ENCODE data around the gene MARCHF3. TPM values are rescaled to one million over a fixed set of nuclear protein-coding genes. Genes with fewer than 3 reads are reported as not detected.

Gene MARCHF3
- total RNA-seq, 6 experiments from 2014 or later, result 0.33 to 4.3 (median 0.77) TPM

DNA sequence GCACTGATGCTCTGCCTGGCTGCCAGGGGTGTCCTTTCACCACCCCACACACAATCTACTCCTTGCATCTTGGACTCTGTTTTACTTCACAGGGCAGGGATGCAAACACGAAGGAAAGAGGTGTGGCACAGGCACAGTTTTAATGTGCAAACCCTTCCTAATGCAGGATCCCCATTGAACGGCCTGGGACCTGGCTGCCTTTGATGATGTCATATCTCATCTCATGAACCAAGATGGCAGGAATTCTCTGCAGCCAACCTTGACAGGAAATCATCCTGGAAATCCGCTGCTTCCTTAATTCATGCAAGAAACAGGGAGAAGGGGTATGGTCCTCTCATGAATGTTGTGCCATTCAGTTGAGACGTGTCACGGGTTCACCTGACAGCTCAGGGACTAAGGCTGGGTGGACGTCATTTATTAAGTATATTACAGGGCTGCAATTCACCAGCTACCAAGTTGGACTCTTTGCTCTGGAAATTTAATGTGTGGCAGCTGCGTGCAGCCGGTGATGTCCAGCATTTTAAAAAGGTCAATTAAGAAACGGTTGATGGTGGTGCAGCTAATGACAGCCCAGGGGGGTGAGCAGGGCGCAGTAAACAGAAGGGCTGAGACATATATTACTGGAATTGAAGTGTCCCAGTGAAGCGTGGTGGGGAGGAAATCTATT, 161.9 kb downstream of the MARCHF3 start:
- Histone ChIP-seq H3K27ac (no peak overlapping the region), H3K27me3 (no peaks in the 10 kb centered on the region), H3K36me3 (no peaks in the 10 kb centered on the region), H3K9me3 (no peaks in the 10 kb centered on the region), H3K4me1 (no peaks in the 10 kb centered on the region), H3K4me3 (no peak overlapping the region)
- 70% methylated on average over 10 of the region's 11 CpGs for WGBS (ENCODE audit: insufficient coverage, low coverage, low lambda C conversion rate, missing lambda C conversion rate)
- TF ChIP-seq POLR2A (IDR thresholded peaks at IDR 0.05), result no peak
- TF ChIP-seq, protein P1, sequence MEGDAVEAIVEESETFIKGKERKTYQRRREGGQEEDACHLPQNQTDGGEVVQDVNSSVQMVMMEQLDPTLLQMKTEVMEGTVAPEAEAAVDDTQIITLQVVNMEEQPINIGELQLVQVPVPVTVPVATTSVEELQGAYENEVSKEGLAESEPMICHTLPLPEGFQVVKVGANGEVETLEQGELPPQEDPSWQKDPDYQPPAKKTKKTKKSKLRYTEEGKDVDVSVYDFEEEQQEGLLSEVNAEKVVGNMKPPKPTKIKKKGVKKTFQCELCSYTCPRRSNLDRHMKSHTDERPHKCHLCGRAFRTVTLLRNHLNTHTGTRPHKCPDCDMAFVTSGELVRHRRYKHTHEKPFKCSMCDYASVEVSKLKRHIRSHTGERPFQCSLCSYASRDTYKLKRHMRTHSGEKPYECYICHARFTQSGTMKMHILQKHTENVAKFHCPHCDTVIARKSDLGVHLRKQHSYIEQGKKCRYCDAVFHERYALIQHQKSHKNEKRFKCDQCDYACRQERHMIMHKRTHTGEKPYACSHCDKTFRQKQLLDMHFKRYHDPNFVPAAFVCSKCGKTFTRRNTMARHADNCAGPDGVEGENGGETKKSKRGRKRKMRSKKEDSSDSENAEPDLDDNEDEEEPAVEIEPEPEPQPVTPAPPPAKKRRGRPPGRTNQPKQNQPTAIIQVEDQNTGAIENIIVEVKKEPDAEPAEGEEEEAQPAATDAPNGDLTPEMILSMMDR (IDR thresholded peaks at IDR 0.05), result no peak
- ATAC-seq, result no peak
- intact Hi-C loops (cut with DNase I), result no loop called here
- DNase-seq, result no peak

GRCh38 chr5:126866851-126867636, 163.3 kb downstream of the MARCHF3 start:
- H3K9me3 ChIP-seq, result no peaks in the 10 kb centered on the region
- ATAC-seq, result peak; percentile 59 to 84 (median 72)
- intact Hi-C loops (cut with DNase I), result no loop called here

DNA sequence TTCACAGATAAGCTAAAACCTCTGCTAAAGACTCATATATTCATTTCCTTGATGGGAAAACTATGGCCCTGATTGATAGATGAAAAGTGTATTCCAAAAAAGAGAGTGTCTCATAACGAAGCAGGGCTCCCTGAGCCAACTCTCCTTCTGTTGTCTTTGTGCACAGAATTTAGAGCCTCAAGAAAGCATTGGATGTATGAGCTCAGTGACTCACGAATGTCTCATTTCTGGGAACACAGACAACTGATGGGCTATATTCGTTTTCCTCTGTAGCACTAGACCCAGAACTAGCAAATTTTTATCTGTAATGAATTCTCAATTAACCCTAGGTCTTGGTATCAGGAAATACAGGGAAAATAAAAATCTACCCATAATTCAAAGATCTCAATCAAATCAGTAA, 165.1 kb downstream of the MARCHF3 start:
- Histone ChIP-seq H3K9me3 (no peaks in the 10 kb centered on the region), H3K4me3 (no peak overlapping the region), H3K27me3 (no peaks in the 10 kb centered on the region), H3K4me1 (no peaks in the 10 kb centered on the region), H3K27ac (no peak overlapping the region), H3K36me3 (no peaks in the 10 kb centered on the region)
- DNase-seq (no peak), ATAC-seq (no peak)
- WGBS (ENCODE audit: insufficient coverage, low coverage, low lambda C conversion rate, missing lambda C conversion rate), result 80% methylated on average over 3 of the region's 3 CpGs
- TF ChIP-seq POLR2A (IDR thresholded peaks at IDR 0.05), result no peak
- TF ChIP-seq, protein P1 (IDR thresholded peaks at IDR 0.05), result no peak
- intact Hi-C loops (cut with DNase I), result no loop called here

More at GRCh38 chr5:126866851-126867636, 163.3 kb downstream of the MARCHF3 start:
- Histone ChIP-seq H3K4me1 (no peaks in the 10 kb centered on the region), H3K27ac (no peak overlapping the region), H3K27me3 (no peaks in the 10 kb centered on the region), H3K4me3 (no peak overlapping the region), H3K36me3 (no peaks in the 10 kb centered on the region)
- peak in 1 of 3 donors; percentile 60 for DNase-seq
- WGBS (ENCODE audit: insufficient coverage, low coverage, low lambda C conversion rate, missing lambda C conversion rate), result 89% methylated on average over 5 of the region's 8 CpGs
- TF ChIP-seq, protein P1 (IDR thresholded peaks at IDR 0.05), result no peak
- no peak for TF ChIP-seq POLR2A (IDR thresholded peaks at IDR 0.05)

- intact Hi-C loops (cut with DNase I), result no loop called here
- Histone ChIP-seq H3K4me3 (no peak overlapping the region), H3K27ac (no peak overlapping the region), H3K27me3 (no peaks in the 10 kb centered on the region), H3K9me3 (no peaks in the 10 kb centered on the region), H3K36me3 (no peaks in the 10 kb centered on the region), H3K4me1 (no peaks in the 10 kb centered on the region)
- no peak for DNase-seq
- 99% methylated on average over 19 of the region's 22 CpGs for WGBS (ENCODE audit: insufficient coverage, low coverage, low lambda C conversion rate, missing lambda C conversion rate)
- no peak for TF ChIP-seq POLR2A (IDR thresholded peaks at IDR 0.05)
- TF ChIP-seq, protein P1 (IDR thresholded peaks at IDR 0.05), result no peak
- ATAC-seq, result no peak
Measured at GRCh38 chr5:126864042-126864688, 166.2 kb downstream of the MARCHF3 start.

Measured in right lobe of liver (tissue), 6 donors.